Gastroesophageal sphincter (tissue), 4 donors: ENCODE data around the gene ZKSCAN4. TPM values are rescaled to one million over a fixed set of nuclear protein-coding genes. Genes with fewer than 3 reads are reported as not detected.

ENCODE experiments used
- ATAC-seq: fragments of 150-250 bp; one replicate; pipeline ENCODE4 v1.9.1; 2016; ENCODE audit warnings: mild to moderate bottlenecking, moderate library complexity
- H3K27ac ChIP-seq, 4 donors: fragments of 200-600 bp; sonication (generic) in 3 of 4; 1 replicate in 3 of 4; 2 replicates in 1 of 4; pipeline ENCODE4 v1.5.1; 2016 to 2019
- H3K27me3 ChIP-seq: fragments of 200-600 bp; sonication (generic); one replicate; pipeline ENCODE4 v1.5.1; 2019
- H3K36me3 ChIP-seq, 2 donors: fragments of 200-600 bp; sonication (generic); one replicate each; pipeline ENCODE4 v1.5.1; 2019; ENCODE audit warnings: control low read depth in 1 of 2
- H3K4me1 ChIP-seq, 3 donors: fragments of 200-600 bp; sonication (generic); 1 replicate in 2 of 3; 2 replicates in 1 of 3; pipeline ENCODE4 v1.5.1; 2016 to 2019; ENCODE audit warnings: control low read depth in 2 of 3
- H3K4me3 ChIP-seq, 2 donors: fragments of 200-600 bp; sonication (generic); one replicate each; pipeline ENCODE4 v1.5.1; 2019; ENCODE audit warnings: mild to moderate bottlenecking in 1 of 2, moderate library complexity in 1 of 2
- H3K9me3 ChIP-seq, 3 donors: fragments of 200-600 bp; sonication (generic); one replicate each; pipeline ENCODE4 v1.5.1; 2017 to 2019; ENCODE audit warnings: control low read depth in 2 of 3
- EP300 ChIP-seq: sonication (generic); formaldehyde crosslinking; IDR thresholded peaks from one replicate; pipeline ENCODE4 v1.6.1; 2017; ENCODE audit warnings: antibody characterized with exemption, mild to moderate bottlenecking
- POLR2A ChIP-seq, 2 donors: fragments of 450-650 bp; IDR thresholded peaks; one replicate each; pipeline ENCODE4 v1.6.1; 2017; ENCODE audit warnings: antibody characterized with exemption in 2 of 2, mild to moderate bottlenecking in 2 of 2, moderate library complexity in 1 of 2
- POLR2AphosphoS5 ChIP-seq: sonication (generic); formaldehyde crosslinking; IDR thresholded peaks from one replicate; pipeline ENCODE4 v1.6.1; 2017; ENCODE audit warnings: antibody characterized with exemption
- WGBS, 2 donors: methylation state at CpG; one replicate each; pipeline ENCODE4 v1.1.5; 2018; ENCODE audit warnings: low coverage in 1 of 2; 5-methylcytosine and 5-hydroxymethylcytosine counted together
- total RNA-seq, 4 donors: library from RNA; depleted of rRNA; stranded (reverse); fragments of >200 nt; gene quantifications; one replicate each; pipeline ENCODE4 v1.1.0, GENCODE V29; 2016
- TF ChIP-seq, protein P1 (sequence below), 4 experiments: fragments of 200-600 bp in 2 of 4; fragments of 450-650 bp in 2 of 4; sonication (generic) in 1 of 4; IDR thresholded peaks; one replicate each; pipeline ENCODE4 v1.5.1; 2017 to 2019; ENCODE audit warnings: antibody characterized with exemption in 4 of 4, mild to moderate bottlenecking in 2 of 4, moderate library complexity in 2 of 4

ZKSCAN4 gene
- total RNA-seq, result 1 to 10 TPM; 3.2 to 6.4 (median 5.0) TPM

DNA sequence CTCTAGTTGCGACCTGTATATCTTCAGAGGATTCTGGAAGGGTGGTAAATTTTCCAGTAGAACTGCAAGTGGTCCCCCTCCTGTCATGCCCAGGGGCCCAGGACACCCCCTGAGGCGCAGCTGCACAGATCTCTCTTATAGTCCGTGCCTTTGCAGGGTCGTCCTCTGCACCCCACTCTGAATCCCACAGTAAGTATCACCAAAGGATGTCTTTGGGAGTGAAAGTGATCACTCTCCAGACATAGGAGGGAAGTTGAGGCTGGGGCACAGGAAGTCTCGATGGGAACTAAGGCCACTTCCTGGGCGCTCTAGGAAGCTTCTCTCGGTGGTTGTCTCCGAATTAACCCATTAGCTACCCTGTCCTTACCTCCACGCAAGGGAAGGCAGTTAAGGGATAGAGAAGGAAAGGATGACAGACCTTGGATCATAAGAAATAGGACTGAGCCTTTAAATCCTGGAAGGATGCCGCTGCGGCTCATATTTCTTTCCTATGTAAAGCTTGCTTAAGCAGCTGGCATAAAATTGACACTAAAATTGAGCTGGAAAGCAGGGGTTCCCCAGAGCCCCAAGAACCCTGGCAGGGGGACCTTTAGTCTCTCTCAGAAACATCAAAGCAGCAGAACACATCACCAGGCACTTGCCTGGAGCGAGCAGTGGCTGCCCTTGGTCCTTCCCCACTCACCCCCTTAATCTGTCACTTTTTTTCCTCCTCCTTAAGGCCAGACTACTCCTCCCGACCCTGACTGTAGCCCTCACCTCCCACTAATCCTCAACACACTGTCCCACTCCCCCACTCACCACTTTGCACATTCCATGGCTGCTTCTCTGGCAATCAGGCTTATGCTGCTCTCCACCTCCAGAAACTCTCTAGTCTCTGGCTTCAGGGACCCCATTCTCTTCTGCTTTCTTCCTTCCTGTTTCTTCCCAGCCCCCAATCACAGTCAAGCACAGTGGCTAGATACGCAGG is at the start of gene ZKSCAN4:
Gene ZKSCAN4, minus strand, starts transcription at position 261 of the 967 bp plus-strand sequence. CDS start 289 bp downstream, outside the sequence.
- TF ChIP-seq POLR2A (IDR thresholded peaks at IDR 0.05), result no peak
- peak; percentile 14 for TF ChIP-seq POLR2AphosphoS5
- H3K36me3 ChIP-seq, result peaks cover 0 to 19% of the 10 kb centered on the region in 2 donors
- no peaks in the 10 kb centered on the region for H3K27me3 ChIP-seq
- no peaks in the 10 kb centered on the region for H3K9me3 ChIP-seq
- peak within 1 kb of the TSS; percentile 46 to 63 for H3K4me3 ChIP-seq
- peak; percentile 96 for ATAC-seq
- H3K4me1 ChIP-seq, result peaks cover 7 to 25% (median 13%) of the 10 kb centered on the region in 3 donors
- WGBS, 2 donors, result 7 to 23% methylated on average over 5 to 9 of the region's 14 CpGs
- peak within 1 kb of the TSS; percentile 2 to 76 (median 60) for H3K27ac ChIP-seq

DNA sequence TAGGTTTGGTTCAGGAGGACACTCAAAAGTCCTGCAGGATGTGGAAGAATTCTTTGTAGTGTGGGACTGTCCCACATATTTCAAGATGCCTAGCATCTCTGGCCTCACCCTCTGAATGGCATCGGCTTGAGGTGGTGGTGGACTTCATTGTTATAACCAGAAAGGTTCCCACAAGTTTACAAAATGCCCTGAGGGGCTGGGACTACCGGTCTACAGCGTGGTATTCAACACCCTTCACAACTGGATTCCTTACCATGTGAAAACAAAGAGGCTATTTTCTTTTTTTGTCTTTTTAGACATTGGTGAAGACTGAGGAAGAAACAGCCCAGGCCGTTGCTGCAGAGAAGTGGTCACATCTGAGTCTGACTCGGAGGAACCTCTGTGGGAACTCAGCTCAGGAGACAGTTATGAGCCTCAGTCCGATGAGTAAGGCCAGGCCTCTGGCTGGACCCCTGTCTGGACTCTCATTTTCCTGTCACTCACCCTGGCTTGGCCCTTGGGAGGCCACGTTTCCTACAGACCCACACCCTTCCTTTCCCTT is 44.5 kb upstream of the ZKSCAN4 start:
- 77 to 96% methylated on average over 7 of the region's 7 CpGs for WGBS, 2 donors
- H3K9me3 ChIP-seq, result no peaks in the 10 kb centered on the region
- no peaks in the 10 kb centered on the region for H3K4me1 ChIP-seq
- H3K36me3 ChIP-seq, result peaks cover 0 to 82% of the 10 kb centered on the region in 2 donors
- no peak overlapping the region for H3K27ac ChIP-seq
- no peaks in the 10 kb centered on the region for H3K27me3 ChIP-seq
- no peak overlapping the region for H3K4me3 ChIP-seq
- TF ChIP-seq, protein P1, sequence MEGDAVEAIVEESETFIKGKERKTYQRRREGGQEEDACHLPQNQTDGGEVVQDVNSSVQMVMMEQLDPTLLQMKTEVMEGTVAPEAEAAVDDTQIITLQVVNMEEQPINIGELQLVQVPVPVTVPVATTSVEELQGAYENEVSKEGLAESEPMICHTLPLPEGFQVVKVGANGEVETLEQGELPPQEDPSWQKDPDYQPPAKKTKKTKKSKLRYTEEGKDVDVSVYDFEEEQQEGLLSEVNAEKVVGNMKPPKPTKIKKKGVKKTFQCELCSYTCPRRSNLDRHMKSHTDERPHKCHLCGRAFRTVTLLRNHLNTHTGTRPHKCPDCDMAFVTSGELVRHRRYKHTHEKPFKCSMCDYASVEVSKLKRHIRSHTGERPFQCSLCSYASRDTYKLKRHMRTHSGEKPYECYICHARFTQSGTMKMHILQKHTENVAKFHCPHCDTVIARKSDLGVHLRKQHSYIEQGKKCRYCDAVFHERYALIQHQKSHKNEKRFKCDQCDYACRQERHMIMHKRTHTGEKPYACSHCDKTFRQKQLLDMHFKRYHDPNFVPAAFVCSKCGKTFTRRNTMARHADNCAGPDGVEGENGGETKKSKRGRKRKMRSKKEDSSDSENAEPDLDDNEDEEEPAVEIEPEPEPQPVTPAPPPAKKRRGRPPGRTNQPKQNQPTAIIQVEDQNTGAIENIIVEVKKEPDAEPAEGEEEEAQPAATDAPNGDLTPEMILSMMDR (IDR thresholded peaks at IDR 0.05), result no peak
- TF ChIP-seq POLR2AphosphoS5 (no peak), POLR2A (IDR thresholded peaks at IDR 0.05) (no peak), EP300 (no peak)
- ATAC-seq, result no peak

DNA sequence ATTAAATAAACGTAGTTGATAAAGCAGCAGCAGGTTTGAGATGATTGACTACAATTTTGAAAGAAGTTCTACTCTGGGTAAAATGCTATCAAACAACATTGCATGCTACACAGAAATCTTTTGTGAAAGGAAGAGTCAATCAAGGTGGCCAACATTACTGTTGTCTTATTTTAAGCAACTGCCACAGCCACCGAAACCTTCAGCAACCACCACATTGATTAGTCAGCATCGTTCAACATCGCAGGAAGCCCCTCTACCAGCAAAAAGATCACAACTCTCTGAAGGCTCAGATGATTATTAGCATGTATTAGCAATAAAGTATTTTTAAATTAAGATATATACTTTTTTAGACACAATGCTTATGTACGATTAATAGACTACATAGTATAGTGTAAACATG is 43.3 kb upstream of the ZKSCAN4 start:
- H3K9me3 ChIP-seq, result no peaks in the 10 kb centered on the region
- no peak overlapping the region for H3K4me3 ChIP-seq
- no peak for TF ChIP-seq POLR2A (IDR thresholded peaks at IDR 0.05)
- no peak for TF ChIP-seq EP300
- no peak for TF ChIP-seq POLR2AphosphoS5
- no peaks in the 10 kb centered on the region for H3K4me1 ChIP-seq
- no peak for ATAC-seq
- peaks cover 0 to 70% of the 10 kb centered on the region in 2 donors for H3K36me3 ChIP-seq
- H3K27me3 ChIP-seq, result no peaks in the 10 kb centered on the region
- no peak overlapping the region for H3K27ac ChIP-seq
- WGBS, 2 donors, result 80 to 89% methylated on average over 5 of the region's 5 CpGs

DNA sequence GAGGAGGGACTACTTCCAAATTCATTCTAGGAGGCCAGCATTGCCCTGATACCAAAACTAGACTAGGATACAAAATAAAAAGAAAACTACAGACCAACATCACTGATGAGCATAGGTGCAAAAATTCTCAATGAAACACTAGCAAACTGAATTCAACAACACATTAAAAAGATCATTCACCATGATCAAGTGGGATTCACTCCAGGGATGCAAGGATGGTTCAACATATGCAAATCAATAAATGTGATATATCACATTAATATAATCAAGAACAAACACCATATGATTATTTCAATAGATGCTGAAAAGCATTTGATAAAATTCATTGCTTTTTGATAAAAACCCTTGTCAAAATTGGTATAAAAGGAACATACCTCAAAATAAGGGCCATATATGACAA is 39.5 kb upstream of the ZKSCAN4 start:
- ATAC-seq, result no peak
- Histone ChIP-seq H3K27ac (no peak overlapping the region), H3K4me3 (no peak overlapping the region), H3K36me3 (peaks cover 0 to 72% of the 10 kb centered on the region in 2 donors), H3K27me3 (no peaks in the 10 kb centered on the region), H3K9me3 (no peaks in the 10 kb centered on the region), H3K4me1 (no peaks in the 10 kb centered on the region)
- TF ChIP-seq POLR2AphosphoS5, result no peak
- TF ChIP-seq POLR2A (IDR thresholded peaks at IDR 0.05), result no peak
- TF ChIP-seq EP300, result no peak
- TF ChIP-seq, protein P1 (IDR thresholded peaks at IDR 0.05), result no peak

- Histone ChIP-seq H3K4me3 (no peak overlapping the region), H3K27me3 (no peaks in the 10 kb centered on the region), H3K36me3 (peaks cover 0 to 47% of the 10 kb centered on the region in 2 donors), H3K9me3 (no peaks in the 10 kb centered on the region), H3K4me1 (peaks cover 0 to 21% (median 2%) of the 10 kb centered on the region in 3 donors), H3K27ac (no peak overlapping the region)
- WGBS, 2 donors, result 100% methylated on average over 2 of the region's 2 CpGs
- ATAC-seq, result no peak
- TF ChIP-seq, protein P1 (IDR thresholded peaks at IDR 0.05), result no peak
- TF ChIP-seq POLR2AphosphoS5 (no peak), POLR2A (IDR thresholded peaks at IDR 0.05) (no peak), EP300 (no peak)
Observed at GRCh38 chr6:28282926-28283325, 30.9 kb upstream of the ZKSCAN4 start.
